MV-4-11 (cell line): ENCODE measurements around the gene ATF4.
A peak's percentile ranks its signal among the peaks of the same experiment; 100 is the strongest.

Experiments used
- DNase-seq: peaks from one replicate; lab custom pipeline; 2025; lab: John Stamatoyannopoulos, UW

ATF4 gene

GRCh38 chr22:39520226-39521105, at the start of gene ATF4:
Gene ATF4, plus strand, starts transcription at chr22:39520562. Its CDS starts 884 bp downstream, at chr22:39521446.
- peak; percentile 81 for DNase-seq

GRCh38 chr22:39471381-39472141, 48.8 kb upstream of the ATF4 start:
- peak; percentile 37 for DNase-seq

GRCh38 chr22:39472570-39473556, 47.5 kb upstream of the ATF4 start:
- DNase-seq, result no peak

GRCh38 chr22:39473851-39474250, 46.5 kb upstream of the ATF4 start:
- DNase-seq, result no peak

GRCh38 chr22:39474351-39475111, 45.8 kb upstream of the ATF4 start:
- no peak for DNase-seq

GRCh38 chr22:39475337-39475736, 45.0 kb upstream of the ATF4 start:
- no peak for DNase-seq

GRCh38 chr22:39475902-39476301, 44.5 kb upstream of the ATF4 start:
- no peak for DNase-seq

GRCh38 chr22:39476664-39477063, 43.7 kb upstream of the ATF4 start:
- no peak for DNase-seq

- no peak for DNase-seq
Measured at GRCh38 chr22:39477542-39477941, 42.8 kb upstream of the ATF4 start.

- no peak for DNase-seq
Measured at GRCh38 chr22:39478441-39478850, 41.9 kb upstream of the ATF4 start.

- DNase-seq, result no peak
Measured at GRCh38 chr22:39479254-39479653, 41.1 kb upstream of the ATF4 start.

GRCh38 chr22:39480557-39480956, 39.8 kb upstream of the ATF4 start:
- DNase-seq, result no peak

- no peak for DNase-seq
Measured at GRCh38 chr22:39481054-39481453, 39.3 kb upstream of the ATF4 start.

- no peak for DNase-seq
Measured at GRCh38 chr22:39481595-39481994, 38.8 kb upstream of the ATF4 start.

- no peak for DNase-seq
Measured at GRCh38 chr22:39482768-39483167, 37.6 kb upstream of the ATF4 start.

GRCh38 chr22:39486951-39487825, 33.2 kb upstream of the ATF4 start:
- no peak for DNase-seq

- no peak for DNase-seq
Measured at GRCh38 chr22:39487826-39488520, 32.4 kb upstream of the ATF4 start.

- DNase-seq, result no peak
Measured at GRCh38 chr22:39488563-39489083, 31.7 kb upstream of the ATF4 start.
